ENCODE results near the gene AIFM2.

- TF ChIP-seq, protein P1, sequence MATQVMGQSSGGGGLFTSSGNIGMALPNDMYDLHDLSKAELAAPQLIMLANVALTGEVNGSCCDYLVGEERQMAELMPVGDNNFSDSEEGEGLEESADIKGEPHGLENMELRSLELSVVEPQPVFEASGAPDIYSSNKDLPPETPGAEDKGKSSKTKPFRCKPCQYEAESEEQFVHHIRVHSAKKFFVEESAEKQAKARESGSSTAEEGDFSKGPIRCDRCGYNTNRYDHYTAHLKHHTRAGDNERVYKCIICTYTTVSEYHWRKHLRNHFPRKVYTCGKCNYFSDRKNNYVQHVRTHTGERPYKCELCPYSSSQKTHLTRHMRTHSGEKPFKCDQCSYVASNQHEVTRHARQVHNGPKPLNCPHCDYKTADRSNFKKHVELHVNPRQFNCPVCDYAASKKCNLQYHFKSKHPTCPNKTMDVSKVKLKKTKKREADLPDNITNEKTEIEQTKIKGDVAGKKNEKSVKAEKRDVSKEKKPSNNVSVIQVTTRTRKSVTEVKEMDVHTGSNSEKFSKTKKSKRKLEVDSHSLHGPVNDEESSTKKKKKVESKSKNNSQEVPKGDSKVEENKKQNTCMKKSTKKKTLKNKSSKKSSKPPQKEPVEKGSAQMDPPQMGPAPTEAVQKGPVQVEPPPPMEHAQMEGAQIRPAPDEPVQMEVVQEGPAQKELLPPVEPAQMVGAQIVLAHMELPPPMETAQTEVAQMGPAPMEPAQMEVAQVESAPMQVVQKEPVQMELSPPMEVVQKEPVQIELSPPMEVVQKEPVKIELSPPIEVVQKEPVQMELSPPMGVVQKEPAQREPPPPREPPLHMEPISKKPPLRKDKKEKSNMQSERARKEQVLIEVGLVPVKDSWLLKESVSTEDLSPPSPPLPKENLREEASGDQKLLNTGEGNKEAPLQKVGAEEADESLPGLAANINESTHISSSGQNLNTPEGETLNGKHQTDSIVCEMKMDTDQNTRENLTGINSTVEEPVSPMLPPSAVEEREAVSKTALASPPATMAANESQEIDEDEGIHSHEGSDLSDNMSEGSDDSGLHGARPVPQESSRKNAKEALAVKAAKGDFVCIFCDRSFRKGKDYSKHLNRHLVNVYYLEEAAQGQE (IDR thresholded peaks at IDR 0.05; ENCODE audit: insufficient read depth in 1 of 2, low read depth in 2 of 2, low read length in 2 of 2), result no peak
- TF ChIP-seq POLR2AphosphoS5 (IDR thresholded peaks at IDR 0.05; ENCODE audit: low read depth, low read length), result no peak
These were observed 1.6 kb downstream of the AIFM2 start for GRCh38 chr10:70130878-70131559.

Data from PFSK-1 (cell line).